Measurements from ENCODE around the gene RBM23.

GRCh38 chr14:22877000-22877501 is 41.9 kb downstream of the RBM23 start:
- TF ChIP-seq CTCF (IDR thresholded peaks at IDR 0.05): no peak
- no peak for TF ChIP-seq POLR2A (IDR thresholded peaks at IDR 0.05)
- no peak for TF ChIP-seq EP300 (IDR thresholded peaks at IDR 0.05)
